ENCODE data around the gene CACNA2D3. TPM values are rescaled to one million over a fixed set of nuclear protein-coding genes. Genes with fewer than 3 reads are reported as not detected.

Gene CACNA2D3
- total and polyA plus RNA-seq, 7 donors = 2.7 to 13.5 (median 9.0) TPM

- intact Hi-C loops (cut with DNase I) = loop anchor here (1.0 to 5.0 kb wide), 3 partner anchors 209 to 228 kb away; no protein-coding TSS in a partner anchor
- peak; percentile 61 to 85 for DNase-seq
- peak; percentile 95 to 99 (median 98) for ATAC-seq
- TF ChIP-seq, protein P1, sequence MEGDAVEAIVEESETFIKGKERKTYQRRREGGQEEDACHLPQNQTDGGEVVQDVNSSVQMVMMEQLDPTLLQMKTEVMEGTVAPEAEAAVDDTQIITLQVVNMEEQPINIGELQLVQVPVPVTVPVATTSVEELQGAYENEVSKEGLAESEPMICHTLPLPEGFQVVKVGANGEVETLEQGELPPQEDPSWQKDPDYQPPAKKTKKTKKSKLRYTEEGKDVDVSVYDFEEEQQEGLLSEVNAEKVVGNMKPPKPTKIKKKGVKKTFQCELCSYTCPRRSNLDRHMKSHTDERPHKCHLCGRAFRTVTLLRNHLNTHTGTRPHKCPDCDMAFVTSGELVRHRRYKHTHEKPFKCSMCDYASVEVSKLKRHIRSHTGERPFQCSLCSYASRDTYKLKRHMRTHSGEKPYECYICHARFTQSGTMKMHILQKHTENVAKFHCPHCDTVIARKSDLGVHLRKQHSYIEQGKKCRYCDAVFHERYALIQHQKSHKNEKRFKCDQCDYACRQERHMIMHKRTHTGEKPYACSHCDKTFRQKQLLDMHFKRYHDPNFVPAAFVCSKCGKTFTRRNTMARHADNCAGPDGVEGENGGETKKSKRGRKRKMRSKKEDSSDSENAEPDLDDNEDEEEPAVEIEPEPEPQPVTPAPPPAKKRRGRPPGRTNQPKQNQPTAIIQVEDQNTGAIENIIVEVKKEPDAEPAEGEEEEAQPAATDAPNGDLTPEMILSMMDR (IDR thresholded peaks at IDR 0.05) = peak; percentile 79
- 11 to 16% (median 14%) methylated on average over 14 of the region's 14 CpGs for WGBS, 3 donors
- no peak overlapping the region for H3K4me3 ChIP-seq
- H3K27ac ChIP-seq = no peak overlapping the region
- H3K36me3 ChIP-seq (ENCODE audit: insufficient read depth in 1 of 2, low read depth in 1 of 2) = no peaks in the 10 kb centered on the region
- peaks cover 7% of the 10 kb centered on the region for H3K4me1 ChIP-seq
- H3K27me3 ChIP-seq (ENCODE audit: insufficient read depth in 3 of 3, low read length in 2 of 3) = no peaks in the 10 kb centered on the region
- H3K9me3 ChIP-seq = no peaks in the 10 kb centered on the region
Measured at GRCh38 chr3:54146506-54147239, 24.3 kb downstream of the CACNA2D3 start.

- peaks cover 7% of the 10 kb centered on the region for H3K4me1 ChIP-seq
- no peak for DNase-seq
- no peaks in the 10 kb centered on the region for H3K27me3 ChIP-seq (ENCODE audit: insufficient read depth in 3 of 3, low read length in 2 of 3)
- no peaks in the 10 kb centered on the region for H3K36me3 ChIP-seq (ENCODE audit: insufficient read depth in 1 of 2, low read depth in 1 of 2)
- no peaks in the 10 kb centered on the region for H3K9me3 ChIP-seq
- intact Hi-C loops (cut with DNase I) = no loop called here
- no peak overlapping the region for H3K27ac ChIP-seq
- TF ChIP-seq, protein P1 (IDR thresholded peaks at IDR 0.05) = no peak
- no peak for ATAC-seq
- H3K4me3 ChIP-seq = no peak overlapping the region
- 89 to 94% (median 94%) methylated on average over 3 of the region's 3 CpGs for WGBS, 3 donors
Measured at GRCh38 chr3:54150864-54151467, 28.6 kb downstream of the CACNA2D3 start.

GRCh38 chr3:54153477-54153876 is 31.1 kb downstream of the CACNA2D3 start:
- DNase-seq (no peak), ATAC-seq (no peak)
- Histone ChIP-seq H3K4me3 (no peak overlapping the region), H3K27ac (no peak overlapping the region), H3K27me3 (ENCODE audit: insufficient read depth in 3 of 3, low read length in 2 of 3) (no peaks in the 10 kb centered on the region), H3K4me1 (peaks cover 6% of the 10 kb centered on the region), H3K9me3 (no peaks in the 10 kb centered on the region), H3K36me3 (ENCODE audit: insufficient read depth in 1 of 2, low read depth in 1 of 2) (no peaks in the 10 kb centered on the region)
- intact Hi-C loops (cut with DNase I) = no loop called here
- 32 to 64% (median 59%) methylated on average over 1 of the region's 1 CpG for WGBS, 3 donors
- TF ChIP-seq, protein P1 (IDR thresholded peaks at IDR 0.05) = no peak

GRCh38 chr3:54157860-54158259 is 35.5 kb downstream of the CACNA2D3 start:
- no peaks in the 10 kb centered on the region for H3K9me3 ChIP-seq
- H3K27ac ChIP-seq = no peak overlapping the region
- DNase-seq = no peak
- no peak for ATAC-seq
- TF ChIP-seq, protein P1 (IDR thresholded peaks at IDR 0.05) = no peak
- intact Hi-C loops (cut with DNase I) = no loop called here
- H3K4me1 ChIP-seq = peaks cover 6% of the 10 kb centered on the region
- H3K27me3 ChIP-seq (ENCODE audit: insufficient read depth in 3 of 3, low read length in 2 of 3) = no peaks in the 10 kb centered on the region
- 60 to 69% (median 65%) methylated on average over 2 of the region's 2 CpGs for WGBS, 3 donors
- no peak overlapping the region for H3K4me3 ChIP-seq
- H3K36me3 ChIP-seq (ENCODE audit: insufficient read depth in 1 of 2, low read depth in 1 of 2) = no peaks in the 10 kb centered on the region

Data from psoas muscle (tissue), 8 donors.